Stimulated activated naive CD4-positive, alpha-beta T cell (primary cell): ENCODE measurements around the gene ATAD2B.
"Not testable (repeated sequence)": the region's sequence is repeated elsewhere in the genome, so short reads cannot be mapped to it uniquely, and the experiment has no call there.

Experiments
- DNase-seq, 6 experiments: peaks; one replicate each; lab custom pipeline; 2025; lab: John Stamatoyannopoulos, UW

ATAD2B gene

GRCh38 chr2:23745726-23746105 is 181.2 kb downstream of the ATAD2B start:
- DNase-seq, result no peak

GRCh38 chr2:23745068-23745725 is 181.7 kb downstream of the ATAD2B start:
- DNase-seq, result no peak

- not testable (repeated sequence) for DNase-seq
Measured at GRCh38 chr2:23736783-23737182, 190.1 kb downstream of the ATAD2B start.

- DNase-seq, result no peak
Measured at GRCh38 chr2:23734416-23734815, 192.5 kb downstream of the ATAD2B start.

GRCh38 chr2:23723029-23723428 is 203.9 kb downstream of the ATAD2B start:
- DNase-seq, result not testable (repeated sequence)

GRCh38 chr2:23722255-23722654 is 204.7 kb downstream of the ATAD2B start:
- no peak for DNase-seq

- DNase-seq, result no peak
Measured at GRCh38 chr2:23721454-23721826, 205.5 kb downstream of the ATAD2B start.

GRCh38 chr2:23720705-23721453 is 206.0 kb downstream of the ATAD2B start:
- no peak for DNase-seq

- no peak for DNase-seq
Measured at GRCh38 chr2:23719716-23720115, 207.2 kb downstream of the ATAD2B start.

- DNase-seq, result no peak
Measured at GRCh38 chr2:23718931-23719700, 207.8 kb downstream of the ATAD2B start.

- no peak for DNase-seq
Measured at GRCh38 chr2:23713351-23713750, 213.6 kb downstream of the ATAD2B start.

- no peak for DNase-seq
Measured at GRCh38 chr2:23712756-23713151, 214.2 kb downstream of the ATAD2B start.

GRCh38 chr2:23711979-23712755 is 214.8 kb downstream of the ATAD2B start:
- no peak for DNase-seq

GRCh38 chr2:23709311-23709710 is 217.6 kb downstream of the ATAD2B start:
- no peak for DNase-seq

GRCh38 chr2:23708771-23709170 is 218.2 kb downstream of the ATAD2B start:
- no peak for DNase-seq

GRCh38 chr2:23707096-23707495 is 219.8 kb downstream of the ATAD2B start:
- DNase-seq, result no peak

GRCh38 chr2:23706613-23707078 is 220.3 kb downstream of the ATAD2B start:
- no peak for DNase-seq

- DNase-seq, result no peak
Measured at GRCh38 chr2:23705771-23706612, 220.9 kb downstream of the ATAD2B start.

- DNase-seq, result no peak
Measured at GRCh38 chr2:23703583-23704385, 223.1 kb downstream of the ATAD2B start.

- DNase-seq, result no peak
Measured at GRCh38 chr2:23703037-23703582, 223.8 kb downstream of the ATAD2B start.
